Measurements from ENCODE around the gene TMEM164. TPM values are rescaled to one million over a fixed set of nuclear protein-coding genes. Genes with fewer than 3 reads are reported as not detected.

Gene TMEM164
- total RNA-seq, result 34.7 TPM

GRCh38 chrX:110002300-110003166 is at the start of gene TMEM164:
TSS of gene TMEM164 (plus strand) at chrX:110003114. CDS start at chrX:110003775, 661 bp downstream.

